ENCODE results near the gene TEX261.
A peak's percentile ranks its signal among the peaks of the same experiment; 100 is the strongest.

TEX261 gene

GRCh38 chr2:70954886-70955285 is 39.8 kb downstream of the TEX261 start:
- DNase-seq = no peak

DNA sequence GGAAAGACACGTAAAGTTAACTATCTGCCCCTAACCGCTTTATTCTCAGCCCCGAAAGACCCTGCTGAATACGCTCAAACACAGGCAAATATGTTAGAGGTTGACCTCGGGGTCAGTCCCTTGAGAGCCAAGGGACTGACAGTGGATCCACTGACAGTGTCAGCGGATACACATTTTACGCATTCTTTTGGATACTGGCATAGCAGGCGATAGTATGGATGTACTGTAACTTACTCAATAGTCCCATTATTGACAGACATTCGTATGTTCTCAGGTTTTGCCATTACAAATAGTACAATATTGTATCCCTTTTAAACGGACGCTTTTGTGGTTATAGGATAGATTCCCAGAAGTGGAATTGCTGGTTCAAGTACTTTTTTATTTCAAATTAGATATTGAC is 45.6 kb downstream of the TEX261 start:
- no peak for DNase-seq

DNA sequence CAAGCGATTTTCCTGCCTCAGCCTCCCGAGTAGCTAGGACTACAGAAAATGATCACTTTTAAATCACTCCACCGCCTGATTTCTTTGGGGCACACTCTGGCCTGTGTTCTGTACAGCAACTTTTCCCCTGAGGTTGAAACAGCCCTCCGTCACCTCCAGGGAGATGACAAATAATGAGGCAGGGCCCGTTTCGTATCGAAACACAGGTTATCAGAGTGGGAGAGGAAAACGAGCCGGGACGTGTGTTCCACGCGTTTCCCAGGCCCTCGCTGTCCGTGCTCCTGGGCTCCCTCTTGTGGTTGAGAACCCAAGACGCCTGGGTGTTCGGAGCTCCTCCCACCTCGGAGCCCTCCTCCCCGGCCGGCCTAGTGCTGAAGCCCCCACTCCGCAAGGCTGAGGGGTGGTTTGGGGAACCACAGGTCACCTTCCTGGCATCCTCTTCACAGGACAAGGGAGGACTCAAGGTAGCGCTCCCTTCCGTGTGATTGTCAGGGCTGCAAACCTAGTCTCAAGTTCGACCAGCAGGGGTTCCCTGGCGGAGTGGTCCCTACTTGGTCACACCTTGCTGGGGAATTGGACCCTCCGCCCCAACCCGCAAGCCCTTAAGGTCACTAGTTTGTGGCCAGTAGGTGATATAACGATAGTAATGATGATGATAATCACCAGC is 46.2 kb downstream of the TEX261 start:
- peak; percentile 8 for DNase-seq

GRCh38 chr2:70947556-70948184 is 47.0 kb downstream of the TEX261 start:
- peak; percentile 6 for DNase-seq

GRCh38 chr2:70946832-70947442 is 47.7 kb downstream of the TEX261 start:
- DNase-seq = peak; percentile 17

DNA sequence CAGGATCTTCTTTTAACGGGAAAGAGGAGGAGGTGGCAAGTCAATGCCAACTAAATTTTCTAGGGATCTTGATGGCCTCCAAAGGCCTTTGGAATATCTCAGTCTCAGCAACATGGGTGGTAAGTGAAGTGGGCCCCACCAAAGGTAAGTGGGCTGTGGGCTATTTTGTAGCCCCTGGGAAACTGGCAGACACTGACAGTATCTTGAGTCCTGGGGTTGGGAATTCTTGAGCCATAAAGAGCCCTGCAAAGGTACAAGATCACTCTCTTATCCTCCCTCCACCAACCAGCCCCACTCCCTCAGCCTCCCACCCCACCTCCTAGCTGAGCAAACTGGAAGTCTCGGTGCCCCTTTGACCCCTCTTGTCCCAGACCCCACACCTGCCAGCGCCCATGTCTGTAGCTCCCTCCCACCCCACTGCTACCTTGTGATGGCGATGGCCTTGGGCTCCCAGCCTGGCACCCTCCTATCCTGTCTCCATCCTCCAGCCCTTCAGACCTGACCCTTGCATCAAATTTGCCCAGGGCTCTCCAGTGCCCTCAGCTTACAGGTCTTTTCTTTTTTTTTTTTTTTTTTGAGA is 50.5 kb downstream of the TEX261 start:
- DNase-seq = no peak

- DNase-seq = no peak
These were observed 51.3 kb downstream of the TEX261 start for GRCh38 chr2:70943205-70943871.

- no peak for DNase-seq
These were observed 52.1 kb downstream of the TEX261 start for GRCh38 chr2:70942396-70943204.

GRCh38 chr2:70941701-70942100 is 53.0 kb downstream of the TEX261 start:
- DNase-seq = no peak

GRCh38 chr2:70941186-70941585 is 53.5 kb downstream of the TEX261 start:
- DNase-seq = no peak

DNA sequence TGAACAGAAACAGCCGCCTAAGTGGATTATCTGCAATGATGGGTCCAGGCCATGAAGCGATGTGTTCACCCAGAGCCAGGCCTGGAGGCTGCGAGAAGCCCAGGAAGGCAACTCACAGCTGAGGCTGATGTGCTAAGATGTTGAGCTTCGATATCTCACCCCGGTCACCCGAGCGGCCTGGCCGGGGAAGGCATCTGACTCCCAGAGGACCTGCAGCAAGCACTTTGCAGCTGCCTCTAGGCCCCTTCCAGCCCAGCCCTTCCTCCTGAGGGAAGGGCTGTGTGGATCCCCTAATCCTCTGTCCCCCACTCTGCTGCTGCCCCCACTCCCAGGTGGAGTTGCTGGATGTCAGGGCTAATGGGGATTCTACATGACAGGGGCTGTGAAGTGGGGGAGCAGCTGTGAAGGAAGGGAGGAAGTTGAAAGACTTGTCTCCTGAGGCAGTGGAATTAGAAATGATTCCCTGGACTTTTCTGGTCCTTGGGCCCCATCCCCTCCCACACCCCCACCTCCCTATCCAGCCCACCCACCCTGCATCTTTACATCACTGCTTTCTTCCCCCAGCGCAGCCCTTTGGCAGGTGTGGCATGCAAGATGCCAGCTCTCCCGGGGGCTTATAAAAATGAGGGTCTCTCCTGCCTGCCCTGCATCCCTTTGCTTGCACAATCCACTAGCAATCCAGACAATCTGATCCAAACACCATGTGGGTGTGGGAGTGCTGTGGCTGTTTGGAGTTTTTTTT is 54.7 kb downstream of the TEX261 start:
- DNase-seq = no peak

DNA sequence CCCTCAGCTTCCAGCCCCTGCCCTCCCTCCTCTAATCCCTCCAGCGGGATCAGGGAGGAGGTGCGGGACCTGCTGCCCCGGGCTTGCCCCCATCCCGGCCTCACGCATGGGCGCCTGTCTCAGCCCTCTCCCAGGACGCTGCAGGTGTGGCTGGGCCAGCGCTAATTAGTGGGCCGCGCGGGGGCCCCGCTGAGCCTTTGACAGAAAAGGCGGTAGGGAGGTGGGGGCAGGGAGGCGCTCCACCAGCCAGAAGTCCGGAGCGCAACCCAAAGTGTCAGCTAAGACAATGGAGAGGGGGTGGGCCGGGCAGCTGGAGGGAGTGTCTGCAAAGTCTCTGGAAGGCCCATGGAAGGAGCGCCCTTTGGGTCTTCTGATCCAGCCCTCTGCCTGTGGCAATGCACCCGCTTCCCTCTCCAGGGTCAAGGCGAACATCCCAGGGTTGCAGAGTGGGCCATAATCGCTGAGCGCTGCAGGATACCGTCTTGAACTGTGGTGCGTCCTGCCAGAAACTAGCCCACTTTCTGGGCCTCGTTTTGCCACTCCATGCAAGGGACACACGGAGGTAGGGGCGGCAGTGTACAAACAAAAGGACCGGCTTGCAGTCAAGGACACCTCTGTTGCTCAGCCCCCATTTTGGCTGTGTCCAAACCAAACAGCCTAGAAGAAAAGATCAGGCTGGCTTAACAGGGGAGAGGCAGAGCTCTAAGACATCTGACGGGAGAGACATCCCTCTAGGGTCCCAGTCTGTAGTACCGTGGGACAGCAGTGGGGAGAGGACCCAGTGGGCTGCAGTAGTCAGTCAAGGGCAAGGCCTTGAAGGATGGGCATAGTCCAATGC is 55.5 kb downstream of the TEX261 start:
- no peak for DNase-seq

DNA sequence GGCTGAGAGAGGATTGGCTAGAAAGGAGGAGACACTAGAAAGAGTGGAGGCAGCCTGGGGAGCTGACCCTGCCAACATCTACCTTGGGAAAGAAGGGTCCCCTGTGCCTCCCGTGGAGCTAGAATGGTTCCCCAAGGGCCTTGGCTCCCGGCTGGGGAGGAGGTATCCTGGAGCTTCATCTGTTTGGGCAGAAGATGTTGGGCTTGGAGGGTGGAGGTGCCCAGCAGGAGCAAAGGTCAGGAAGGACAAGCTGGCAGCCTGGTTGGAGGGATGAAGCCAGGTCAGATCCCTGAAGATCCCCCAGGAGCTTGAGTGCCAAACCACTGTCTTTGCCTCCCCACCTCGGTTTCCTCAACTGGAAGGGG is 56.1 kb downstream of the TEX261 start:
- DNase-seq = no peak

GRCh38 chr2:70937866-70938585 is 56.6 kb downstream of the TEX261 start:
- no peak for DNase-seq

GRCh38 chr2:70936979-70937811 is 57.5 kb downstream of the TEX261 start:
- DNase-seq = no peak

DNA sequence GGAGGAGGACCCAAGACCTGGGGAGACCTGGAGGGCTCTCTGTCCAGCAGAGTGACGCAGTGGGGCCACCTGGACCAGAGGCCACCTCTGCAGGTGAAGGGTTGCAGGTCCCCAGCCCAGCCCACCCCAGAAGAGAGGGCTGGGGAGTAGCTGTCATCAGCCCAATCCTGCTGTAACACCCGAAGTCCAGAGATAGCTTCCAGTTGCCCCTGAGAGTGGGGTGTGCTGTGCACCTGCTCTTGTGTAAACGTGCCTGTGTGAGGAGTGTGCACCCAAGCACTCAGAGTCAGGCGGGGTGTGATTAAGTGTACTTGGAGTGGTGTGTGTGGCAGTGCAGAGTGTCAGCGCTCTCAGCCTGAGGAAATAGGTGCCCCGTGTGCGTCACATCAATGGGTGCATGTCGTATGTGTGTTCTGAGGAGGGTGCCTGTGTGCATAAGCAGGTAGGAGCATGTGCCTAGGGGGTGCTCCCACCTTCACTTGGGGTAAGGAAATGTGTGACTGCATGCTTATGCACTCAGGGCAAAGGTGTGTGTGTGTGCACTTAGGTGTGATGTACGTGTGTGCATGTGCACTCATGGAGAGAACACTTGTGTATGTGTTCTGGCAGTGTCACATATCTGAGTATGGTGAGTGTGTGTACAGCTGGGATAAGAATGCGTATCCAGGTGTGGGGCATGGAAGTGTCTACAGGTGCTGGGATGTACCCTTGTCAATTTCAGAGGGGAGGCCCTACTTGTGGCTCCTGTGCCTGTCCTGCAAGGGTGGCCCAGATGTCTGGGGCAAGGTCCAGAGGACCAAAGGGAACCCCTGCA is 58.3 kb downstream of the TEX261 start:
- DNase-seq = no peak
